ENCODE results near the gene ZNF664.

The ZNF664 gene

DNA sequence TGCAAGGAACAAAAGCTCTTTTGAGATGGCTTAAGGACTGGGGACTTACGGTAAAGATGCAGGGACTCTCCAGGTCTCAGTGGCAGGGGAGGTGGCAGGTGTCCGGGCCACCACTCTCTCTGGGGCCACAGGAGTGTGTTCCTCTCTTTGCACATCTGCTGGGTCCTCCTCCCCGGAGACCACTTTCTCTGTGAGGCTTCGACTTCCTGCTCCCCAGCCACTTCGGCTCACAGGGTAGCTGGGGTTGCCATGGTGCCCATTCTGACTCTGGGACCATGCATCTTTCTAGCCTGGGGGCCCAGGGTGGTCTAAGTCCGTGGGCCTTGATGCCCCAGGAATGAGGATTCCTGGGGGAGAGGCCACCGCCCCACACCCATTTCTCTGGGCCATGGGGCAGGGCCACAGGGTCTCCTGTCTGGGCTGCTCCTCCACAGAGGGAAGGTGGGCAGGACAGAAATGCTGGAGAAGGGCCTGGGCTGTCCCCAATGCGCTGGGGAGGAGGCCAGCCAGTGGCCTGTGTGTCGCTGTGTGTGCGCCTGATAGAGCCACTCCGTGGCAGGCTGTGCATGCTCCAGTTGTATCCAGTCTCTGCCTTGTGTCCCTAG, 38.9 kb upstream of the ZNF664 start:
- Histone ChIP-seq H3K9ac (ENCODE audit: low read length) (no peak overlapping the region), H3K79me2 (ENCODE audit: low read length) (no peaks in the 10 kb centered on the region), H4K20me1 (ENCODE audit: insufficient read depth, low read length) (no peaks in the 10 kb centered on the region), H3K4me1 (ENCODE audit: low read length) (peaks cover 12% of the 10 kb centered on the region), H3K27ac (ENCODE audit: low read length) (no peak overlapping the region), H3K4me3 (ENCODE audit: low read length) (no peak overlapping the region), H3K27me3 (ENCODE audit: low read depth, low read length) (peaks cover 7% of the 10 kb centered on the region), H3K9me3 (ENCODE audit: insufficient read depth, low read length) (no peaks in the 10 kb centered on the region), H2AFZ (ENCODE audit: low read depth, low read length) (no peak overlapping the region), H3K36me3 (replicated peaks; ENCODE audit: low read depth, low read length) (no peaks in the 10 kb centered on the region), H3K4me2 (ENCODE audit: low read length) (no peak overlapping the region)
- TF ChIP-seq, protein P1, sequence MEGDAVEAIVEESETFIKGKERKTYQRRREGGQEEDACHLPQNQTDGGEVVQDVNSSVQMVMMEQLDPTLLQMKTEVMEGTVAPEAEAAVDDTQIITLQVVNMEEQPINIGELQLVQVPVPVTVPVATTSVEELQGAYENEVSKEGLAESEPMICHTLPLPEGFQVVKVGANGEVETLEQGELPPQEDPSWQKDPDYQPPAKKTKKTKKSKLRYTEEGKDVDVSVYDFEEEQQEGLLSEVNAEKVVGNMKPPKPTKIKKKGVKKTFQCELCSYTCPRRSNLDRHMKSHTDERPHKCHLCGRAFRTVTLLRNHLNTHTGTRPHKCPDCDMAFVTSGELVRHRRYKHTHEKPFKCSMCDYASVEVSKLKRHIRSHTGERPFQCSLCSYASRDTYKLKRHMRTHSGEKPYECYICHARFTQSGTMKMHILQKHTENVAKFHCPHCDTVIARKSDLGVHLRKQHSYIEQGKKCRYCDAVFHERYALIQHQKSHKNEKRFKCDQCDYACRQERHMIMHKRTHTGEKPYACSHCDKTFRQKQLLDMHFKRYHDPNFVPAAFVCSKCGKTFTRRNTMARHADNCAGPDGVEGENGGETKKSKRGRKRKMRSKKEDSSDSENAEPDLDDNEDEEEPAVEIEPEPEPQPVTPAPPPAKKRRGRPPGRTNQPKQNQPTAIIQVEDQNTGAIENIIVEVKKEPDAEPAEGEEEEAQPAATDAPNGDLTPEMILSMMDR (IDR thresholded peaks at IDR 0.05; ENCODE audit: low read depth, low read length): no peak
- no peak for TF ChIP-seq EZH2phosphoT487 (IDR thresholded peaks at IDR 0.05; ENCODE audit: low read depth)

DNA sequence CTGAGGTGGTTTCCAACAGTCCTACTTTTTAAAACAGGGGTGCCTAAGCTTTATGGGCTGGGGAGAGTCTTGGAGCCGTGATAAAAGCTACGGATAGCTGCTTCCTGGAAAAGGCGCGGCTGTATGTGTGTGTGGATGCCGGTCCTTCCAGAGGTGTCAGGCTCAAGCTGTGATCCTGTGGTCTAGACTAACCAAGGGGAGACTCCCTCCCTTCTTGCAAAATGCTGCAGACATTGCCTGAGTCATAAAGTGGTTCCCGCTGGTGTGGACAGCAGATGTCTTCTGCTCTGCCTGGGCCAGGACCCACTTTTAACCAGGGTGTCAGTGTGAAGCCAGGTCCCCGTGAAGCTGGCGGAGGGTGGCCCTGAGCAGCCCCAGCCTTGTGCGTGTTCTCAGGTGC, 38.2 kb upstream of the ZNF664 start:
- Histone ChIP-seq H3K4me2 (ENCODE audit: low read length) (no peak overlapping the region), H2AFZ (ENCODE audit: low read depth, low read length) (no peak overlapping the region), H3K4me3 (ENCODE audit: low read length) (no peak overlapping the region), H3K79me2 (ENCODE audit: low read length) (no peaks in the 10 kb centered on the region), H3K36me3 (replicated peaks; ENCODE audit: low read depth, low read length) (no peaks in the 10 kb centered on the region), H3K9ac (ENCODE audit: low read length) (no peak overlapping the region), H4K20me1 (ENCODE audit: insufficient read depth, low read length) (no peaks in the 10 kb centered on the region), H3K27ac (ENCODE audit: low read length) (no peak overlapping the region), H3K27me3 (ENCODE audit: low read depth, low read length) (peaks cover 7% of the 10 kb centered on the region), H3K9me3 (ENCODE audit: insufficient read depth, low read length) (no peaks in the 10 kb centered on the region), H3K4me1 (ENCODE audit: low read length) (peaks cover 12% of the 10 kb centered on the region)
- TF ChIP-seq, protein P1 (IDR thresholded peaks at IDR 0.05; ENCODE audit: low read depth, low read length): no peak
- TF ChIP-seq EZH2phosphoT487 (IDR thresholded peaks at IDR 0.05; ENCODE audit: low read depth): no peak

DNA sequence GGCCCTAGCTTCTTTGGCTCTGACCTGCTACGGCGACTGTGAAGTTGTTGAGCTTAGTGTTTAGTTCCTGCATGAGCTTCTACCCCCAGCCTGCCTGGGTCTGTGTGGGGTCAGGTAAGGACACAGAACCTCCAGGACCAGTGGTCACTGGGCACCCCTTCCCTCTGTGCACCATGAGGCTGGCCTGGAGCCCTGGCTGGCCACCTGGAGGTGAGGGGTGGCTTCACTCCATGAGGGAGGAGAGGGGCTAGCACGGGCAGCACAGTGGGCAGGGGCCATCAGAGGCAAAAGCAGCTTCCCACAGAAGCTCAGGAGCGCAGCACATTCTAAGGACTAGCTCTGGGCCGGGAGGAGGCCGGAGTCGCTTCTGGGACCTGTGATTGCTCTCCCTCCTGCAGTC, 37.1 kb upstream of the ZNF664 start:
- H2AFZ ChIP-seq (ENCODE audit: low read depth, low read length): no peak overlapping the region
- peaks cover 7% of the 10 kb centered on the region for H3K27me3 ChIP-seq (ENCODE audit: low read depth, low read length)
- no peak overlapping the region for H3K4me3 ChIP-seq (ENCODE audit: low read length)
- no peak overlapping the region for H3K4me2 ChIP-seq (ENCODE audit: low read length)
- no peak overlapping the region for H3K9ac ChIP-seq (ENCODE audit: low read length)
- H4K20me1 ChIP-seq (ENCODE audit: insufficient read depth, low read length): no peaks in the 10 kb centered on the region
- H3K27ac ChIP-seq (ENCODE audit: low read length): no peak overlapping the region
- H3K4me1 ChIP-seq (ENCODE audit: low read length): peaks cover 12% of the 10 kb centered on the region
- no peaks in the 10 kb centered on the region for H3K36me3 ChIP-seq (replicated peaks; ENCODE audit: low read depth, low read length)
- no peaks in the 10 kb centered on the region for H3K79me2 ChIP-seq (ENCODE audit: low read length)
- TF ChIP-seq, protein P1 (IDR thresholded peaks at IDR 0.05; ENCODE audit: low read depth, low read length): no peak
- no peaks in the 10 kb centered on the region for H3K9me3 ChIP-seq (ENCODE audit: insufficient read depth, low read length)

DNA sequence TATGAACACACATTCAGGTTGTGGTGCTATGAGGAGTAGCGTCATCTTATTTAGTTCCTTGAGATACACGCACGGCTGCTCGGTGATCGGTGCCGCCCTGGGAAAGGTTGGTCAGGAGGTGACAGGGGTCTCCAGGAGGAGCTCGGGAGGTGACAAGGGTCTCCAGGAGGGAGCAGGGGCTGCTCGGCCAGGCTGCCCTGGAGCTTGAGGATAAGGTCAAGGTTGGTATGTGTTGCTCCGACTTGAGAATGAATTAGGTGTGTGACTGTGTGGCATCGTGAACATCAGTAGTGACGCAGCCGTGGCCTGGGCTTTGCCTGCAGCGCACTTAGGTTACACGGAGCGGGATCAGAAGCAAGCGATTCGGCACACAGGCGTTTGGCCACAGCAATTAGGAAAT, 36.5 kb upstream of the ZNF664 start:
- Histone ChIP-seq H3K79me2 (ENCODE audit: low read length) (no peaks in the 10 kb centered on the region), H3K9me3 (ENCODE audit: insufficient read depth, low read length) (no peaks in the 10 kb centered on the region), H4K20me1 (ENCODE audit: insufficient read depth, low read length) (no peaks in the 10 kb centered on the region), H3K36me3 (replicated peaks; ENCODE audit: low read depth, low read length) (no peaks in the 10 kb centered on the region), H3K27ac (ENCODE audit: low read length) (no peak overlapping the region), H3K4me3 (ENCODE audit: low read length) (no peak overlapping the region), H3K4me2 (ENCODE audit: low read length) (no peak overlapping the region), H3K9ac (ENCODE audit: low read length) (no peak overlapping the region), H2AFZ (ENCODE audit: low read depth, low read length) (no peak overlapping the region), H3K4me1 (ENCODE audit: low read length) (peaks cover 12% of the 10 kb centered on the region), H3K27me3 (ENCODE audit: low read depth, low read length) (peaks cover 7% of the 10 kb centered on the region)
- TF ChIP-seq EZH2phosphoT487 (IDR thresholded peaks at IDR 0.05; ENCODE audit: low read depth): no peak
- TF ChIP-seq, protein P1 (IDR thresholded peaks at IDR 0.05; ENCODE audit: low read depth, low read length): no peak
